ENCODE data around the gene SDE2.

The SDE2 gene

DNA sequence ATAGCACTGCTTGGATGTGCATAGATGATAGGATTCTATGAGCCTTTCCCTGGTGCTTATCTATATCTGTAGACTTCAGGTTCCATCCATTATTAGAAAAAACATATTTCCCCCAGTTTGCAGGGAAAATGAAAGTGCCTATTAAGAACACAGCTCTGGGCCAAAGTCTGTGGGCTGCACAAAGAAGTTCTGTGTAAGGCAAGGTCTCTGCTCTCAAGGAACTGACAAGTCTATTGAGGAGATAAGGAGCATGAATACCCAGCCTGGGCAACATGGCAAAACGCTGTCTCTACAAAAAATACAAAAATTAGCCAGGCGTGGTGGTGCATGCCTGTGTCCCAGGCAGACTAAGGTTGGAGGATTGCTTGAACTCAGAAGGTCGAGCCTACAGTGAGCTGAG lies 22.3 kb upstream of the SDE2 start:
- TF ChIP-seq FOXP2 (optimal IDR thresholded peaks at IDR 0.05; ENCODE audit: borderline replicate concordance, extremely low read depth, extremely low read length, insufficient read depth) (no peak), POLR2AphosphoS5 (IDR thresholded peaks at IDR 0.05; ENCODE audit: low read depth, low read length) (no peak), TAF1 (IDR thresholded peaks at IDR 0.05; ENCODE audit: borderline replicate concordance, insufficient read depth, low read length) (no peak), SIN3A (IDR thresholded peaks at IDR 0.05; ENCODE audit: borderline replicate concordance, insufficient read depth, low read length) (no peak)
- TF ChIP-seq, protein P1, sequence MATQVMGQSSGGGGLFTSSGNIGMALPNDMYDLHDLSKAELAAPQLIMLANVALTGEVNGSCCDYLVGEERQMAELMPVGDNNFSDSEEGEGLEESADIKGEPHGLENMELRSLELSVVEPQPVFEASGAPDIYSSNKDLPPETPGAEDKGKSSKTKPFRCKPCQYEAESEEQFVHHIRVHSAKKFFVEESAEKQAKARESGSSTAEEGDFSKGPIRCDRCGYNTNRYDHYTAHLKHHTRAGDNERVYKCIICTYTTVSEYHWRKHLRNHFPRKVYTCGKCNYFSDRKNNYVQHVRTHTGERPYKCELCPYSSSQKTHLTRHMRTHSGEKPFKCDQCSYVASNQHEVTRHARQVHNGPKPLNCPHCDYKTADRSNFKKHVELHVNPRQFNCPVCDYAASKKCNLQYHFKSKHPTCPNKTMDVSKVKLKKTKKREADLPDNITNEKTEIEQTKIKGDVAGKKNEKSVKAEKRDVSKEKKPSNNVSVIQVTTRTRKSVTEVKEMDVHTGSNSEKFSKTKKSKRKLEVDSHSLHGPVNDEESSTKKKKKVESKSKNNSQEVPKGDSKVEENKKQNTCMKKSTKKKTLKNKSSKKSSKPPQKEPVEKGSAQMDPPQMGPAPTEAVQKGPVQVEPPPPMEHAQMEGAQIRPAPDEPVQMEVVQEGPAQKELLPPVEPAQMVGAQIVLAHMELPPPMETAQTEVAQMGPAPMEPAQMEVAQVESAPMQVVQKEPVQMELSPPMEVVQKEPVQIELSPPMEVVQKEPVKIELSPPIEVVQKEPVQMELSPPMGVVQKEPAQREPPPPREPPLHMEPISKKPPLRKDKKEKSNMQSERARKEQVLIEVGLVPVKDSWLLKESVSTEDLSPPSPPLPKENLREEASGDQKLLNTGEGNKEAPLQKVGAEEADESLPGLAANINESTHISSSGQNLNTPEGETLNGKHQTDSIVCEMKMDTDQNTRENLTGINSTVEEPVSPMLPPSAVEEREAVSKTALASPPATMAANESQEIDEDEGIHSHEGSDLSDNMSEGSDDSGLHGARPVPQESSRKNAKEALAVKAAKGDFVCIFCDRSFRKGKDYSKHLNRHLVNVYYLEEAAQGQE (IDR thresholded peaks at IDR 0.05; ENCODE audit: insufficient read depth in 1 of 2, low read depth in 2 of 2, low read length in 2 of 2), result no peak

DNA sequence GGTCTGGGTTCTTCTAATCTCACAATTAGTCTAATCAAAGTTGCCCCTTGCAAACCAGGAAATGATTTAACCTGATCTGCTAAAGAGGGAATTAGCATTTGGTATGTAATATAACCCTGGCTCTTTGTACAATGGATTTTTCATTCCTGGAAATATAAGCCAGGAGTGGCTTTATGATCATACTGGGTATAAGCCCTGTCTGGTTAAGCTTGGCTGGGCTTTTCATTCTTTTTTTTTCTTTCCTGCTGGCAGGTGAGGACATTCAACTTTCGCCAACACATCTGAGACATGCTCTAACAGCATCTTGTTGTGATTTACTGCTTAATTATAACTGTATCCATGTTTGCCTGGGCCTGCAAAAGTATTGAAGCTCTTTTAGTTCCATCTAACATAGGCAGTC lies 20.4 kb upstream of the SDE2 start:
- TF ChIP-seq SIN3A (IDR thresholded peaks at IDR 0.05; ENCODE audit: borderline replicate concordance, insufficient read depth, low read length) (no peak), TAF1 (IDR thresholded peaks at IDR 0.05; ENCODE audit: borderline replicate concordance, insufficient read depth, low read length) (no peak), FOXP2 (optimal IDR thresholded peaks at IDR 0.05; ENCODE audit: borderline replicate concordance, extremely low read depth, extremely low read length, insufficient read depth) (no peak)
- TF ChIP-seq, protein P1 (IDR thresholded peaks at IDR 0.05; ENCODE audit: insufficient read depth in 1 of 2, low read depth in 2 of 2, low read length in 2 of 2), result no peak

DNA sequence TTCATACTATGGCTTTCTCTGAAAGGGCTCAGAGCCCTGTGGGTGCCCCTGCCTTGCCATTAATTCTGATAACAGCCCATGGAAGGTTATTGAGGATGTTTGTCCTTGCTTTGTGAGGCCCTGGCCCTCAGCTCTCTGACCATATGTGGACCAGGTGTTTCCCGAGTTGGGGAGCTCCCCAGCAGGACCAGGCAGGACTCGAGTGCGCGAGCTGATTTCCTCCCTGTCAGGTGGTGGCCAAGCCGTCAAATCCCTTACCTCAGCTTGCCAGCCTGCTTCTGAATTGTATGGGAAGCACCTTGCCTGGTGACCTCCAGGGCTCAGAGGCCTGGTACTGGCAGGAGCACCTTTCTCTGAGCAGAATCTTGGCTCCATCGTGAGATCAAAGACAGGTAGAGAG lies 17.9 kb upstream of the SDE2 start:
- no peak for TF ChIP-seq SIN3A (IDR thresholded peaks at IDR 0.05; ENCODE audit: borderline replicate concordance, insufficient read depth, low read length)
- TF ChIP-seq FOXP2 (optimal IDR thresholded peaks at IDR 0.05; ENCODE audit: borderline replicate concordance, extremely low read depth, extremely low read length, insufficient read depth), result no peak
- TF ChIP-seq POLR2AphosphoS5 (IDR thresholded peaks at IDR 0.05; ENCODE audit: low read depth, low read length), result no peak
- TF ChIP-seq TAF1 (IDR thresholded peaks at IDR 0.05; ENCODE audit: borderline replicate concordance, insufficient read depth, low read length), result no peak
- TF ChIP-seq, protein P1 (IDR thresholded peaks at IDR 0.05; ENCODE audit: insufficient read depth in 1 of 2, low read depth in 2 of 2, low read length in 2 of 2), result no peak

DNA sequence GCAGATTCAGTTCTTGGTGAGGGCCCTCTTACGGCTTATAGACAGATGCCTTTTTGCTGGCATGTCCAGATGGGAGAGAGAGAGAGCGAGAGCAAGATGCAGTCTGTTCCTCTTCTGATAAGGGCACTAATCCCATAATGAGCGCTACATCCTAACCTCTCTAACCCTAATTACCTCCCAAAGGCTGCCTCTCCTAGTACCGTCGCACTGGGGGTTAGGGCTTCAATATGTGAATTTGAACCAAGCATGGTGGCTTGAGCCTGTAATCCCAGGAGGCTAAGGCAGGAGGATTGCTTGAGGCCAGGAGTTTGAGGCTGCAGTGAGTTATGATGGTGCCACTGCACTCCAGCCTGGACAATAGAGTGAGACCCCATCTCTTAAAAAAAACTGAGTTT lies 10.5 kb upstream of the SDE2 start:
- TF ChIP-seq SIN3A (IDR thresholded peaks at IDR 0.05; ENCODE audit: borderline replicate concordance, insufficient read depth, low read length) (no peak), POLR2AphosphoS5 (IDR thresholded peaks at IDR 0.05; ENCODE audit: low read depth, low read length) (no peak), FOXP2 (optimal IDR thresholded peaks at IDR 0.05; ENCODE audit: borderline replicate concordance, extremely low read depth, extremely low read length, insufficient read depth) (no peak)

DNA sequence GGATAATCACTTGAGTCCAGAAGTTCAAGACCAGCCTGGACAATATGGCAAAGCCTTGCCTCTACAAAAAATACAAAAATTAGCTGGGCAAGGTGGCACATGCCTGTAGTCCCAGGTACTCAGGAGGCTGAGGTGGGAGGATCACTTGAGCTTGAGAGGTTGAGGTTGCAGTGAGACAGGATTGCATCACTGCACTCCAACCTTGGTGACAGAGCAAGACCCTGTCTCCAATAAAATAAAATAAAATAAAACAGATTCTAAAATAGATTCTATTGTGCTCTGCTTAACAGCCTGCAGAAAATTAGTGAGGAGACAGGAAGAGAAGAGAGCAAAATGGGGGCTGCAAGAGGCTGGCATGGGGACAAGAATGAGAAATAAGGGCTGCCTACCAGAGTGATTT lies 7.5 kb upstream of the SDE2 start:
- TF ChIP-seq, protein P1 (IDR thresholded peaks at IDR 0.05; ENCODE audit: insufficient read depth in 1 of 2, low read depth in 2 of 2, low read length in 2 of 2), result no peak
- no peak for TF ChIP-seq FOXP2 (optimal IDR thresholded peaks at IDR 0.05; ENCODE audit: borderline replicate concordance, extremely low read depth, extremely low read length, insufficient read depth)
- TF ChIP-seq POLR2AphosphoS5 (IDR thresholded peaks at IDR 0.05; ENCODE audit: low read depth, low read length), result no peak
- TF ChIP-seq SIN3A (IDR thresholded peaks at IDR 0.05; ENCODE audit: borderline replicate concordance, insufficient read depth, low read length), result no peak
- TF ChIP-seq TAF1 (IDR thresholded peaks at IDR 0.05; ENCODE audit: borderline replicate concordance, insufficient read depth, low read length), result no peak
